Progenitor cell of endocrine pancreas (in vitro differentiated cells): ENCODE results near the gene DNAH11. TPM values are rescaled to one million over a fixed set of nuclear protein-coding genes. Genes with fewer than 3 reads are reported as not detected.

Experiments used
- DNase-seq: peaks from one replicate; pipeline ENCODE4 v3.0.0; 2021; ENCODE audit warnings: low spot score; ENCODE audit not compliant: unreplicated experiment
- H3K27ac Mint-ChIP-seq: 2 replicates; pipeline ENCODE4 v1.8.0; 2021; ENCODE audit warnings: mild to moderate bottlenecking, moderate library complexity, mixed read lengths
- H3K27me3 Mint-ChIP-seq: 2 replicates; pipeline ENCODE4 v1.8.0; 2021; ENCODE audit warnings: mixed read lengths
- H3K36me3 Mint-ChIP-seq: 2 replicates; pipeline ENCODE4 v1.8.0; 2022; ENCODE audit warnings: mixed read lengths; ENCODE audit not compliant: insufficient read depth
- H3K4me1 Mint-ChIP-seq: 2 replicates; pipeline ENCODE4 v1.8.0; 2021; ENCODE audit warnings: low read depth, mixed read lengths
- H3K4me3 Mint-ChIP-seq: 2 replicates; pipeline ENCODE4 v1.8.0; 2021; ENCODE audit warnings: low read depth, mild to moderate bottlenecking, moderate library complexity, mixed read lengths
- H3K9me3 Mint-ChIP-seq: 2 replicates; pipeline ENCODE4 v1.8.0; 2021; ENCODE audit warnings: low read depth, mixed read lengths
- CTCF ChIP-seq: fragments of 200-600 bp; sonication (generic); IDR thresholded peaks from one replicate; pipeline ENCODE4 v1.5.0; 2021; ENCODE audit warnings: antibody characterized with exemption, mild to moderate bottlenecking; ENCODE audit not compliant: unreplicated experiment
- total RNA-seq: library from RNA; stranded (reverse); gene quantifications from 2 replicates; pipeline ENCODE4 v1.2.1, GENCODE V29; 2021

The DNAH11 gene
- total RNA-seq, 1 donor from 2014 or later, result 1.6 TPM

- TF ChIP-seq CTCF, result no peak
- Mint-ChIP-seq H3K27me3 (no peaks in the 10 kb centered on the region), H3K36me3 (no peaks in the 10 kb centered on the region), H3K4me3 (no peak overlapping the region), H3K27ac (no peak overlapping the region), H3K9me3 (no peaks in the 10 kb centered on the region), H3K4me1 (no peaks in the 10 kb centered on the region)
- DNase-seq, result no peak
Observed at GRCh38 chr7:21743493-21743892, 200.7 kb downstream of the DNAH11 start.

GRCh38 chr7:21746949-21747348 is 204.1 kb downstream of the DNAH11 start:
- no peak for DNase-seq
- no peaks in the 10 kb centered on the region for H3K9me3 Mint-ChIP-seq
- no peaks in the 10 kb centered on the region for H3K4me1 Mint-ChIP-seq
- H3K27me3 Mint-ChIP-seq, result no peaks in the 10 kb centered on the region
- TF ChIP-seq CTCF, result no peak
- no peak overlapping the region for H3K27ac Mint-ChIP-seq
- no peak overlapping the region for H3K4me3 Mint-ChIP-seq
- no peaks in the 10 kb centered on the region for H3K36me3 Mint-ChIP-seq

GRCh38 chr7:21747806-21748205 is 205.0 kb downstream of the DNAH11 start:
- Mint-ChIP-seq H3K27ac (no peak overlapping the region), H3K4me3 (no peak overlapping the region), H3K27me3 (no peaks in the 10 kb centered on the region), H3K4me1 (no peaks in the 10 kb centered on the region), H3K36me3 (no peaks in the 10 kb centered on the region), H3K9me3 (no peaks in the 10 kb centered on the region)
- DNase-seq, result no peak
- TF ChIP-seq CTCF, result no peak

- H3K4me1 Mint-ChIP-seq, result no peaks in the 10 kb centered on the region
- H3K9me3 Mint-ChIP-seq, result no peaks in the 10 kb centered on the region
- H3K27me3 Mint-ChIP-seq, result no peaks in the 10 kb centered on the region
- H3K27ac Mint-ChIP-seq, result no peak overlapping the region
- DNase-seq, result no peak
- no peaks in the 10 kb centered on the region for H3K36me3 Mint-ChIP-seq
- H3K4me3 Mint-ChIP-seq, result no peak overlapping the region
- TF ChIP-seq CTCF, result no peak
Observed at GRCh38 chr7:21749378-21749777, 206.5 kb downstream of the DNAH11 start.

GRCh38 chr7:21753071-21753470 is 210.2 kb downstream of the DNAH11 start:
- H3K4me3 Mint-ChIP-seq, result no peak overlapping the region
- no peak for DNase-seq
- no peaks in the 10 kb centered on the region for H3K9me3 Mint-ChIP-seq
- no peak for TF ChIP-seq CTCF
- H3K27ac Mint-ChIP-seq, result no peak overlapping the region
- H3K4me1 Mint-ChIP-seq, result peaks cover 6% of the 10 kb centered on the region
- H3K27me3 Mint-ChIP-seq, result no peaks in the 10 kb centered on the region
- no peaks in the 10 kb centered on the region for H3K36me3 Mint-ChIP-seq
